Bronchial epithelial cell (primary cell): ENCODE results near the gene CEP170. TPM values are rescaled to one million over a fixed set of nuclear protein-coding genes. Genes with fewer than 3 reads are reported as not detected.
"Not testable (repeated sequence)": the region's sequence is repeated elsewhere in the genome, so short reads cannot be mapped to it uniquely, and the experiment has no call there.

Experiments used
- DNase-seq: peaks from one replicate; pipeline ENCODE4 v3.0.0-alpha.2; 2010; ENCODE audit warnings: low read depth
- FAIRE-seq: peaks from 2 replicates; lab custom pipeline; 2011; peaks lifted over from hg19 to GRCh38; lab: Jason Lieb, UNC
- H3K27me3 ChIP-seq: 2 replicates; pipeline ENCODE4 v1.5.1; 2011; ENCODE audit warnings: low read length; ENCODE audit not compliant: control insufficient read depth, insufficient read depth
- H3K36me3 ChIP-seq: 2 replicates; pipeline ENCODE4 v1.5.1; 2011; ENCODE audit warnings: low read length; ENCODE audit not compliant: control insufficient read depth, insufficient read depth
- H3K4me3 ChIP-seq: 2 replicates; pipeline ENCODE4 v1.5.1; 2011; ENCODE audit warnings: mild to moderate bottlenecking, low read depth, low read length, control low read depth
- total RNA-seq: library from RNA; depleted of rRNA; stranded (reverse); fragments of >200 nt; gene quantifications from 2 replicates; pipeline ENCODE4 v1.2.1, GENCODE V29; 2014
- TF ChIP-seq, protein P1 (sequence below): IDR thresholded peaks from 2 replicates; pipeline ENCODE4 v1.5.1; 2011; ENCODE audit warnings: mild to moderate bottlenecking, moderate library complexity, low read length, control low read depth, inconsistent platforms; ENCODE audit not compliant: insufficient read depth, severe bottlenecking

CEP170 gene
- total RNA-seq, 1 donor from 2014 or later = 21.6 TPM

GRCh38 chr1:243213045-243213787 lies 41.9 kb downstream of the CEP170 start:
- H3K27me3 ChIP-seq = no peaks in the 10 kb centered on the region
- peak; percentile 5 for DNase-seq
- no peak overlapping the region for H3K4me3 ChIP-seq
- FAIRE-seq = no peak
- H3K36me3 ChIP-seq = no peaks in the 10 kb centered on the region
- TF ChIP-seq, protein P1, sequence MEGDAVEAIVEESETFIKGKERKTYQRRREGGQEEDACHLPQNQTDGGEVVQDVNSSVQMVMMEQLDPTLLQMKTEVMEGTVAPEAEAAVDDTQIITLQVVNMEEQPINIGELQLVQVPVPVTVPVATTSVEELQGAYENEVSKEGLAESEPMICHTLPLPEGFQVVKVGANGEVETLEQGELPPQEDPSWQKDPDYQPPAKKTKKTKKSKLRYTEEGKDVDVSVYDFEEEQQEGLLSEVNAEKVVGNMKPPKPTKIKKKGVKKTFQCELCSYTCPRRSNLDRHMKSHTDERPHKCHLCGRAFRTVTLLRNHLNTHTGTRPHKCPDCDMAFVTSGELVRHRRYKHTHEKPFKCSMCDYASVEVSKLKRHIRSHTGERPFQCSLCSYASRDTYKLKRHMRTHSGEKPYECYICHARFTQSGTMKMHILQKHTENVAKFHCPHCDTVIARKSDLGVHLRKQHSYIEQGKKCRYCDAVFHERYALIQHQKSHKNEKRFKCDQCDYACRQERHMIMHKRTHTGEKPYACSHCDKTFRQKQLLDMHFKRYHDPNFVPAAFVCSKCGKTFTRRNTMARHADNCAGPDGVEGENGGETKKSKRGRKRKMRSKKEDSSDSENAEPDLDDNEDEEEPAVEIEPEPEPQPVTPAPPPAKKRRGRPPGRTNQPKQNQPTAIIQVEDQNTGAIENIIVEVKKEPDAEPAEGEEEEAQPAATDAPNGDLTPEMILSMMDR = no peak

- FAIRE-seq, H3K4me3 ChIP-seq, H3K27me3 ChIP-seq, H3K36me3 ChIP-seq, DNase-seq: not testable (repeated sequence)
These were observed 43.1 kb downstream of the CEP170 start for GRCh38 chr1:243211984-243212383.

GRCh38 chr1:243205026-243205501 lies 50.0 kb downstream of the CEP170 start:
- not testable (repeated sequence) for H3K27me3 ChIP-seq, FAIRE-seq, H3K4me3 ChIP-seq, H3K36me3 ChIP-seq
- DNase-seq = peak; percentile 55

GRCh38 chr1:243204336-243204735 lies 50.7 kb downstream of the CEP170 start:
- not testable (repeated sequence) for H3K27me3 ChIP-seq, H3K4me3 ChIP-seq, DNase-seq, FAIRE-seq, H3K36me3 ChIP-seq

GRCh38 chr1:243203196-243203595 lies 51.9 kb downstream of the CEP170 start:
- H3K36me3 ChIP-seq, H3K4me3 ChIP-seq, DNase-seq, H3K27me3 ChIP-seq, FAIRE-seq: not testable (repeated sequence)

GRCh38 chr1:243201316-243201715 lies 53.8 kb downstream of the CEP170 start:
- not testable (repeated sequence) for FAIRE-seq, H3K36me3 ChIP-seq, DNase-seq, H3K27me3 ChIP-seq, H3K4me3 ChIP-seq

- not testable (repeated sequence) for H3K4me3 ChIP-seq, H3K36me3 ChIP-seq, H3K27me3 ChIP-seq, DNase-seq
- FAIRE-seq = peak; percentile 98
These were observed 57.6 kb downstream of the CEP170 start for GRCh38 chr1:243197524-243197923.

GRCh38 chr1:243193330-243193729 lies 61.8 kb downstream of the CEP170 start:
- not testable (repeated sequence) for H3K36me3 ChIP-seq, FAIRE-seq, DNase-seq

DNA sequence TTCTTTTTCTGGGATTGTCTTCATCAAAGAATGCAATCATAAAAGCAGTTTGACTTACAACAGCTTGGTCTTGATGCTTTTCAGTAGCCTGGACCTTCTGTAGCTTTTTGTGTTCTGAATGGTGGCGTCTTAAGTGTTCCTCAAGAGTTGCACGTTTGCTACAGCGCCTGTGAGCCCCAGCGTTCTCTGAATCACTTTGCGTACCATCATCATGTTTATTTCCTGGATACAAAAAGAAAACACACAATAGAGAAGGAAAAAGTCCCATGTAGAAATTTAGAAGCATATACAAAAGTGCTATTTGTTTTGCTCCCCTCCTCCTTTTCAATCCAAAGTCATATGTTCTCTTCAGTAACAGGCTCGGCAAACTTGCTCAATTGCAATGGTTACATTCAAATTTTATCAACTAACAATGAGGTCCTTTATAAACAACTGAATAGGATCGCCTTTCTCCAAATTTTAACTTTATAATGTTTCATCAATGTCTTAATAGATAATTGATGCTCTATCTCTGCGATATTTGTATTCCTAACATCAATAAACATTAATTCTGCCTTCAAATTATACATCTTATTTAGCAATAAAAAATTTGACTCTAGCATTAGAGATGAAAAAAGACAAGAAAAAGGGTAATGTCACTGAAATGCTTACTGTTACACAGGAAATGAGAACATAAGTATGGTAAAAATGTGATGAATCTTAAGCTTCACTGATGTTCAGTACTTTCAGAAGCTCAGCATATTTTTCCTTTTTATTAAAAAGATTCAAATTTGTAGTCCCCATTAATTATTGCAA lies 68.7 kb downstream of the CEP170 start:
- not testable (repeated sequence) for H3K4me3 ChIP-seq, H3K36me3 ChIP-seq, FAIRE-seq, DNase-seq, H3K27me3 ChIP-seq

More at GRCh38 chr1:243193330-243193729, 61.8 kb downstream of the CEP170 start:
- not testable (repeated sequence) for H3K4me3 ChIP-seq, H3K27me3 ChIP-seq

DNA sequence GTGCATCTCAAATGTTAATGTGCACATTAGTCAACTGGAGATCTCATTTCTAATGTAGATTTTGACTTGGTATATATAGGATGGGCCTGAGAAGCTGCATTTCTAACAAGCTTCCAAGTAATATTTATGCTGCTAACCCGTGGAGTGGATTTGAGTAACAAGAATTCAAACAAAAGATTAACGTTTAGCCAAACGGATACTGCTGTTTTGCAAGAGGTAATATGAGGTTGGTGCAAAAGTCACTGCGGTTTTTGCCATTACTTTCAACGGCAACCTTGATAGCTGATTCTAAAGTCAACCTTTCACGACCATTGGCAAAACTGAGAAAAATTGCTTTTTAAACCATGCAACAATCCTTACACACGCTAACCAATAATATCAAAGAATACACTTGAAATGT lies 70.3 kb downstream of the CEP170 start:
- not testable (repeated sequence) for H3K36me3 ChIP-seq, FAIRE-seq, DNase-seq, H3K4me3 ChIP-seq, H3K27me3 ChIP-seq

DNA sequence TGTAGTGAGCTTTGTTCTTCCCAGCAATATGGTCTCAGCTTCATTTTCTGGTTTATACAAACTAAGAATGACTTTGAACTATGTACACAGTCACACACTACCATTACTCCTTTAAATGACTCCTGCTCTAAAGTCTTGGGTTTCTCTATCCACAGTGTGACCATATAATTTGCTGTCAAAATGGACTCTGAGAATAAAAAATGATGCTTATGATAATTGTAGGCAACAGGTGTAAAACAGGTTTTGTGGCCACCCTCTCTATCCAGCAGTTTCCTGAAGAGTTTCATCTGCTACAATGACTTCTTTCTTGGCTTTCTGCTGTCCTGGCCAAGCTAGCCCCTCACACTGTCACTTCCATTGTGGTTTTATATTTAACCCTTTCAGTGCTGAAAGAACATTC lies 71.4 kb downstream of the CEP170 start:
- DNase-seq, H3K36me3 ChIP-seq, H3K27me3 ChIP-seq, H3K4me3 ChIP-seq, FAIRE-seq: not testable (repeated sequence)

- not testable (repeated sequence) for H3K36me3 ChIP-seq, H3K4me3 ChIP-seq, DNase-seq, H3K27me3 ChIP-seq, FAIRE-seq
These were observed 71.9 kb downstream of the CEP170 start for GRCh38 chr1:243183176-243183575.
